Astrocyte of the spinal cord (primary cell): ENCODE measurements around the gene OR52K1.

Source experiments
- DNase-seq: peaks from one replicate; pipeline ENCODE4 v3.0.0; 2011; ENCODE audit warnings: low read depth, low spot score
- H3K4me3 ChIP-seq: 2 replicates; pipeline ENCODE4 v1.5.1; 2011; ENCODE audit warnings: low read depth, mild to moderate bottlenecking, low read length, moderate library complexity
- in situ Hi-C: cut with HindIII; loops from 2 replicates; pipeline ENCODE4 v1.10.0; 2017; ENCODE audit warnings: low sequenced_read_pairs
- TF ChIP-seq, protein P1 (sequence below): IDR thresholded peaks from 2 replicates; pipeline ENCODE4 v1.5.1; 2012; ENCODE audit warnings: low read depth, mild to moderate bottlenecking, low read length, inconsistent platforms

OR52K1 gene

GRCh38 chr11:4482445-4482844 is at the start of gene OR52K1:
OR52K1 (plus strand) TSS chr11:4482646; CDS start chr11:4488901, 6,255 bp downstream.
- TF ChIP-seq, protein P1, sequence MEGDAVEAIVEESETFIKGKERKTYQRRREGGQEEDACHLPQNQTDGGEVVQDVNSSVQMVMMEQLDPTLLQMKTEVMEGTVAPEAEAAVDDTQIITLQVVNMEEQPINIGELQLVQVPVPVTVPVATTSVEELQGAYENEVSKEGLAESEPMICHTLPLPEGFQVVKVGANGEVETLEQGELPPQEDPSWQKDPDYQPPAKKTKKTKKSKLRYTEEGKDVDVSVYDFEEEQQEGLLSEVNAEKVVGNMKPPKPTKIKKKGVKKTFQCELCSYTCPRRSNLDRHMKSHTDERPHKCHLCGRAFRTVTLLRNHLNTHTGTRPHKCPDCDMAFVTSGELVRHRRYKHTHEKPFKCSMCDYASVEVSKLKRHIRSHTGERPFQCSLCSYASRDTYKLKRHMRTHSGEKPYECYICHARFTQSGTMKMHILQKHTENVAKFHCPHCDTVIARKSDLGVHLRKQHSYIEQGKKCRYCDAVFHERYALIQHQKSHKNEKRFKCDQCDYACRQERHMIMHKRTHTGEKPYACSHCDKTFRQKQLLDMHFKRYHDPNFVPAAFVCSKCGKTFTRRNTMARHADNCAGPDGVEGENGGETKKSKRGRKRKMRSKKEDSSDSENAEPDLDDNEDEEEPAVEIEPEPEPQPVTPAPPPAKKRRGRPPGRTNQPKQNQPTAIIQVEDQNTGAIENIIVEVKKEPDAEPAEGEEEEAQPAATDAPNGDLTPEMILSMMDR: no peak
- no peak within 1 kb of the TSS for H3K4me3 ChIP-seq
- DNase-seq: no peak
- in situ Hi-C loops: no loop called here

DNA sequence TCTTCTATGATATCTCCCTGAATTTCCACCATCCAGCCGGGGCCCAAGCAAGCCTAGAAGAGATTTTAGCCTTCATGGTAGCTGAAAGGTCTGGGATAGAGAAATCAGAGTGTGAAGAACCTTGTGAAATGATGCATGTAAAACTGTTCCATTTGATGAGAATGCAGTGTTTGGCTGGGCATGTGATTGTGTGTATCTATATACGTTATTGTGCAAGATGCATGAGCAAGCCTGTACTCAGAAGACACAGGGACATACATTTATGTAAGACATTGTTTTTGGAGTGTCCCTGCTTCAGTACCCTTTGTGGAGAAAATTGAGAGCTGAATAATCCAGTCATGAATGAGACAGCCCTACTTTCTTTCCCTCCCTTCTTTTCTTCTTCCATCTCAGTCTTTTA is 48.6 kb upstream of the OR52K1 start:
- H3K4me3 ChIP-seq: no peak overlapping the region
- in situ Hi-C loops: no loop called here
- TF ChIP-seq, protein P1: no peak
- DNase-seq: no peak

GRCh38 chr11:4436411-4436810 is 46.0 kb upstream of the OR52K1 start:
- no peak overlapping the region for H3K4me3 ChIP-seq
- DNase-seq: no peak
- TF ChIP-seq, protein P1: no peak
- in situ Hi-C loops: no loop called here

- DNase-seq: no peak
- TF ChIP-seq, protein P1: no peak
- H3K4me3 ChIP-seq: no peak overlapping the region
- in situ Hi-C loops: no loop called here
These were observed 40.9 kb upstream of the OR52K1 start for GRCh38 chr11:4441515-4441914.

GRCh38 chr11:4443232-4443891 is 39.1 kb upstream of the OR52K1 start:
- in situ Hi-C loops: no loop called here
- DNase-seq: no peak
- TF ChIP-seq, protein P1: no peak
- no peak overlapping the region for H3K4me3 ChIP-seq

- in situ Hi-C loops: no loop called here
- DNase-seq: no peak
- TF ChIP-seq, protein P1: no peak
- H3K4me3 ChIP-seq: no peak within 1 kb of the TSS
These were observed 33.5 kb upstream of the OR52K1 start, which contains the start of gene OR52K2 for GRCh38 chr11:4448995-4449394. OR52K2 (plus strand) TSS chr11:4449295; CDS start chr11:4449340, 45 bp downstream.
